Cardiac septum (tissue), 1 donor: ENCODE results near the gene FUOM. TPM values are rescaled to one million over a fixed set of nuclear protein-coding genes. Genes with fewer than 3 reads are reported as not detected.

Experiments used
- DNase-seq: peaks from one replicate; pipeline ENCODE4 v3.0.0-alpha.2; 2020; ENCODE audit warnings: low spot score
- intact Hi-C: fragments of 100-400 bp; cut with DNase I; formaldehyde crosslinking; loops from one replicate; pipeline ENCODE4 v1.14.0; 2022
- total RNA-seq: library from RNA; stranded (reverse); fragmentation: NEBNext Ultra II Directional; extraction: Animal tissue kit (Norgen Biotek cat#: 25700); gene quantifications from one replicate; pipeline ENCODE4 v1.2.1, GENCODE V29; 2021
- donor health status: DM: no; HTN: no; CAD: no.

Gene FUOM
- total RNA-seq, 1 donor from 2014 or later, result 6.1 TPM

- intact Hi-C loops, result no loop called here
- DNase-seq, result no peak
Measured at GRCh38 chr10:133355991-133356390, 1.8 kb downstream of the FUOM start.

- intact Hi-C loops, result no loop called here
- no peak for DNase-seq
Measured at GRCh38 chr10:133355266-133355665, 2.6 kb downstream of the FUOM start.

- intact Hi-C loops, result no loop called here
- no peak for DNase-seq
Measured at GRCh38 chr10:133354672-133355240, 3.1 kb downstream of the FUOM start.

GRCh38 chr10:133353988-133354605, 3.7 kb downstream of the FUOM start:
- intact Hi-C loops, result no loop called here
- no peak for DNase-seq

- DNase-seq, result no peak
- intact Hi-C loops, result no loop called here
Measured at GRCh38 chr10:133353202-133353959, 4.4 kb downstream of the FUOM start.

- intact Hi-C loops, result no loop called here
- DNase-seq, result no peak
Measured at GRCh38 chr10:133351408-133352318, 6.2 kb downstream of the FUOM start.

GRCh38 chr10:133350950-133351329, 6.9 kb downstream of the FUOM start:
- DNase-seq, result no peak
- intact Hi-C loops, result no loop called here

- intact Hi-C loops, result no loop called here
- no peak for DNase-seq
Measured at GRCh38 chr10:133350283-133350949, 7.4 kb downstream of the FUOM start.

- DNase-seq, result no peak
- intact Hi-C loops, result no loop called here
Measured at GRCh38 chr10:133349577-133350011, 8.2 kb downstream of the FUOM start.

GRCh38 chr10:133349160-133349568, 8.7 kb downstream of the FUOM start:
- intact Hi-C loops, result no loop called here
- DNase-seq, result no peak

GRCh38 chr10:133347710-133348517, 9.9 kb downstream of the FUOM start:
- intact Hi-C loops, result no loop called here
- no peak for DNase-seq

GRCh38 chr10:133346413-133346812, 11.4 kb downstream of the FUOM start:
- no peak for DNase-seq
- intact Hi-C loops, result no loop called here

- DNase-seq, result no peak
- intact Hi-C loops, result no loop called here
Measured at GRCh38 chr10:133344236-133344635, 13.6 kb downstream of the FUOM start.

GRCh38 chr10:133343558-133343957, 14.3 kb downstream of the FUOM start:
- intact Hi-C loops, result no loop called here

GRCh38 chr10:133342942-133343341, 14.9 kb downstream of the FUOM start:
- no peak for DNase-seq
- intact Hi-C loops, result no loop called here

More at GRCh38 chr10:133343558-133343957, 14.3 kb downstream of the FUOM start:
- DNase-seq, result no peak

- intact Hi-C loops, result no loop called here
- no peak for DNase-seq
Measured at GRCh38 chr10:133341983-133342382, 15.8 kb downstream of the FUOM start.

GRCh38 chr10:133339708-133340380, 18.0 kb downstream of the FUOM start:
- DNase-seq, result no peak
- intact Hi-C loops, result no loop called here
